PC-9 (cell line): Measurements from ENCODE around the gene TAPBP.

ENCODE experiments used
- EZH2 ChIP-seq: fragments of 200-600 bp; sonication (generic); IDR thresholded peaks from 2 replicates; pipeline ENCODE4 v1.8.0; 2017; ENCODE audit warnings: antibody characterized with exemption, low read depth
- TF ChIP-seq, protein P1 (sequence below): fragments of 200-600 bp; sonication (generic); conservative IDR thresholded peaks from 2 replicates; pipeline ENCODE4 v1.6.1; 2017; ENCODE audit warnings: mixed run types, antibody characterized with exemption, mild to moderate bottlenecking, moderate library complexity

- TF ChIP-seq, protein P1, sequence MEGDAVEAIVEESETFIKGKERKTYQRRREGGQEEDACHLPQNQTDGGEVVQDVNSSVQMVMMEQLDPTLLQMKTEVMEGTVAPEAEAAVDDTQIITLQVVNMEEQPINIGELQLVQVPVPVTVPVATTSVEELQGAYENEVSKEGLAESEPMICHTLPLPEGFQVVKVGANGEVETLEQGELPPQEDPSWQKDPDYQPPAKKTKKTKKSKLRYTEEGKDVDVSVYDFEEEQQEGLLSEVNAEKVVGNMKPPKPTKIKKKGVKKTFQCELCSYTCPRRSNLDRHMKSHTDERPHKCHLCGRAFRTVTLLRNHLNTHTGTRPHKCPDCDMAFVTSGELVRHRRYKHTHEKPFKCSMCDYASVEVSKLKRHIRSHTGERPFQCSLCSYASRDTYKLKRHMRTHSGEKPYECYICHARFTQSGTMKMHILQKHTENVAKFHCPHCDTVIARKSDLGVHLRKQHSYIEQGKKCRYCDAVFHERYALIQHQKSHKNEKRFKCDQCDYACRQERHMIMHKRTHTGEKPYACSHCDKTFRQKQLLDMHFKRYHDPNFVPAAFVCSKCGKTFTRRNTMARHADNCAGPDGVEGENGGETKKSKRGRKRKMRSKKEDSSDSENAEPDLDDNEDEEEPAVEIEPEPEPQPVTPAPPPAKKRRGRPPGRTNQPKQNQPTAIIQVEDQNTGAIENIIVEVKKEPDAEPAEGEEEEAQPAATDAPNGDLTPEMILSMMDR: no peak
- no peak for TF ChIP-seq EZH2
These were observed 42.8 kb downstream of the TAPBP start for GRCh38 chr6:33271117-33271467.
